ENCODE measurements around the gene GAK. TPM values are rescaled to one million over a fixed set of nuclear protein-coding genes. Genes with fewer than 3 reads are reported as not detected.

Gene GAK
- total and polyA plus RNA-seq, 4 donors, result 27.4 to 69.7 (median 47.0) TPM

DNA sequence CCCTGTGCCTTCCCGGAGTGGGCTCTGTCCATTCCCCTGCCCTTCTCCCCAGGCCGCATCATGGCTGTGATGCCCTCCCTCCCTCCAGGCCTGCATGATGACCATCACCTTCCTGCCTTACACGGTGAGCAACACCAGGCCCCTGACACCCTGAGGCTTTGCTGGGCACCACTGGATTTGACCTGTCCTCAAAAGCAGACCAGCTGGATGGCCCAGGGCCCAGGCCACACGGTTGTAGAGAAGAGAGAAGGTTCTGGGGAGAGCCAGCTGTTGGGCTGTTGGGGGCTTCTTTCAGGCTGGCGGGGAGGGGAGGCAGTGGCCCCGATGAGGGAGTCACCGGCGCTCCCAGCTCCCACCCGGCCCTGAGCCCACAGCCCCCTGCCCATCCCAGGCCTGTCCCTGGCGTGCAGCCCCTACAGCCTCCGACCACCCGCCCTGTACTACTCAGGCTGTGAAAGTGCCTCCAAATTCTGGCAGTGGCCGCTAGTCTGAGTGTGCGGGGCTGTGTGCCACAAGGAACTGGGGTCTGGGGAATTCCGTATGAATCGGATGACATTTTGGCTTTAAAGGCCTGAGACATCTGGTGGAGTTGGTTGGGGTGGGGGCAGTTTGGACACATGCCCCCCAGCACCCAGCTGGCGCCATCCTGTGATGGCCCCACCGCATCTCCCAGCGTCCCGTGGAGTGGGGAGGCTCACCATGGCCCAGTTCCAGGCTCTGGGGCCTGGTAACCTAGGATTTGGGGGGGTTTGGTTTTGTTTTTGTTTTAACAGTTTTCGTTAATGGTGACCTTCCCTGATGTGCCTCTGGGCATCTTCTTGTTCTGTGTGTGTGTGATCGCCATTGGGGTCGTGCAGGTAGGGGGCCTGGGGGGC is 19.7 kb upstream of the GAK start:
- Histone ChIP-seq H3K4me1 (ENCODE audit: control insufficient read depth in 4 of 4, insufficient read depth in 4 of 4, low read length in 3 of 4) (no peaks in the 10 kb centered on the region), H3K4me3 (ENCODE audit: low read depth in 1 of 3, low read length in 3 of 3) (no peak overlapping the region), H3K9me3 (ENCODE audit: control insufficient read depth in 4 of 4, low read length in 3 of 4) (no peaks in the 10 kb centered on the region), H3K27me3 (ENCODE audit: control insufficient read depth in 4 of 4, insufficient read depth in 4 of 4, low read length in 3 of 4) (no peaks in the 10 kb centered on the region), H3K27ac (ENCODE audit: low read depth in 1 of 2, low read length in 2 of 2) (no peak overlapping the region), H3K36me3 (ENCODE audit: control insufficient read depth in 4 of 4, insufficient read depth in 3 of 4, low read depth in 1 of 4, low read length in 3 of 4) (peaks cover 0 to 21% (median 4%) of the 10 kb centered on the region in 4 donors), H3K9ac (ENCODE audit: low read depth in 1 of 2, low read length in 2 of 2) (no peak overlapping the region)
- no peak for DNase-seq (ENCODE audit: low spot score)
- 93% methylated on average over 23 of the region's 23 CpGs for WGBS
- TF ChIP-seq, protein P1, sequence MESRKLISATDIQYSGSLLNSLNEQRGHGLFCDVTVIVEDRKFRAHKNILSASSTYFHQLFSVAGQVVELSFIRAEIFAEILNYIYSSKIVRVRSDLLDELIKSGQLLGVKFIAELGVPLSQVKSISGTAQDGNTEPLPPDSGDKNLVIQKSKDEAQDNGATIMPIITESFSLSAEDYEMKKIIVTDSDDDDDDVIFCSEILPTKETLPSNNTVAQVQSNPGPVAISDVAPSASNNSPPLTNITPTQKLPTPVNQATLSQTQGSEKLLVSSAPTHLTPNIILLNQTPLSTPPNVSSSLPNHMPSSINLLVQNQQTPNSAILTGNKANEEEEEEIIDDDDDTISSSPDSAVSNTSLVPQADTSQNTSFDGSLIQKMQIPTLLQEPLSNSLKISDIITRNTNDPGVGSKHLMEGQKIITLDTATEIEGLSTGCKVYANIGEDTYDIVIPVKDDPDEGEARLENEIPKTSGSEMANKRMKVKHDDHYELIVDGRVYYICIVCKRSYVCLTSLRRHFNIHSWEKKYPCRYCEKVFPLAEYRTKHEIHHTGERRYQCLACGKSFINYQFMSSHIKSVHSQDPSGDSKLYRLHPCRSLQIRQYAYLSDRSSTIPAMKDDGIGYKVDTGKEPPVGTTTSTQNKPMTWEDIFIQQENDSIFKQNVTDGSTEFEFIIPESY (IDR thresholded peaks at IDR 0.05), result no peak
- no peak for TF ChIP-seq TAF1 (conservative IDR thresholded peaks at IDR 0.05)
- no peak for TF ChIP-seq EGR1 (IDR thresholded peaks at IDR 0.05; ENCODE audit: low read depth in 2 of 2)
- TF ChIP-seq NR2F2 (IDR thresholded peaks at IDR 0.05), result no peak
- no peak for TF ChIP-seq FOXA1 (IDR thresholded peaks at IDR 0.05)
- TF ChIP-seq RXRA (IDR thresholded peaks at IDR 0.05), result no peak

DNA sequence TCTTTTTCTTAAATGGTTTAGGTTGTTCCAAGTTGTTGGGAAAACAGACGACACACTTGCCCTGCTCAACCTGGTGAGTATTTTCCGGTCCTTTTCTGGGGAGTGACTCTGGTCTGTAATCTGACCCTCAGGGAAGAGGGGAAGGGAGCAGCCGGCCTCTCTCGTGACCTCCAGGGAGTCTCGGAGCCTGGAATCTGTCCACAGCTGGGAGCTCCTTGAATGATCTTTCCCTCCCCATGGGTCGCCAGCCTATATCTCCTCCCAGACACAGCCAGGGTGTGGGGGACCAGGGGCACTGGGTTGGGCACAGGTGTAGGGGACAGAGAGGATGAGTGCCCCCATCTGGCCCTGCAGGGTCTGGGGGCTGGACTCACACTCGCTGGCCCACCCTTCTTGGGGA is 19.1 kb upstream of the GAK start:
- 93% methylated on average over 7 of the region's 7 CpGs for WGBS
- Histone ChIP-seq H3K27me3 (ENCODE audit: control insufficient read depth in 4 of 4, insufficient read depth in 4 of 4, low read length in 3 of 4) (no peaks in the 10 kb centered on the region), H3K4me3 (ENCODE audit: low read depth in 1 of 3, low read length in 3 of 3) (no peak overlapping the region), H3K27ac (ENCODE audit: low read depth in 1 of 2, low read length in 2 of 2) (no peak overlapping the region), H3K36me3 (ENCODE audit: control insufficient read depth in 4 of 4, insufficient read depth in 3 of 4, low read depth in 1 of 4, low read length in 3 of 4) (peaks cover 0 to 21% (median 4%) of the 10 kb centered on the region in 4 donors), H3K9me3 (ENCODE audit: control insufficient read depth in 4 of 4, low read length in 3 of 4) (no peaks in the 10 kb centered on the region), H3K4me1 (ENCODE audit: control insufficient read depth in 4 of 4, insufficient read depth in 4 of 4, low read length in 3 of 4) (no peaks in the 10 kb centered on the region), H3K9ac (ENCODE audit: low read depth in 1 of 2, low read length in 2 of 2) (no peak overlapping the region)
- TF ChIP-seq, protein P2, sequence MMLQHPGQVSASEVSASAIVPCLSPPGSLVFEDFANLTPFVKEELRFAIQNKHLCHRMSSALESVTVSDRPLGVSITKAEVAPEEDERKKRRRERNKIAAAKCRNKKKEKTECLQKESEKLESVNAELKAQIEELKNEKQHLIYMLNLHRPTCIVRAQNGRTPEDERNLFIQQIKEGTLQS (IDR thresholded peaks at IDR 0.05), result no peak
- TF ChIP-seq SP1 (IDR thresholded peaks at IDR 0.05), result no peak
- no peak for TF ChIP-seq FOXA2 (IDR thresholded peaks at IDR 0.05)
- no peak for TF ChIP-seq RXRA (IDR thresholded peaks at IDR 0.05)
- TF ChIP-seq, protein P3, sequence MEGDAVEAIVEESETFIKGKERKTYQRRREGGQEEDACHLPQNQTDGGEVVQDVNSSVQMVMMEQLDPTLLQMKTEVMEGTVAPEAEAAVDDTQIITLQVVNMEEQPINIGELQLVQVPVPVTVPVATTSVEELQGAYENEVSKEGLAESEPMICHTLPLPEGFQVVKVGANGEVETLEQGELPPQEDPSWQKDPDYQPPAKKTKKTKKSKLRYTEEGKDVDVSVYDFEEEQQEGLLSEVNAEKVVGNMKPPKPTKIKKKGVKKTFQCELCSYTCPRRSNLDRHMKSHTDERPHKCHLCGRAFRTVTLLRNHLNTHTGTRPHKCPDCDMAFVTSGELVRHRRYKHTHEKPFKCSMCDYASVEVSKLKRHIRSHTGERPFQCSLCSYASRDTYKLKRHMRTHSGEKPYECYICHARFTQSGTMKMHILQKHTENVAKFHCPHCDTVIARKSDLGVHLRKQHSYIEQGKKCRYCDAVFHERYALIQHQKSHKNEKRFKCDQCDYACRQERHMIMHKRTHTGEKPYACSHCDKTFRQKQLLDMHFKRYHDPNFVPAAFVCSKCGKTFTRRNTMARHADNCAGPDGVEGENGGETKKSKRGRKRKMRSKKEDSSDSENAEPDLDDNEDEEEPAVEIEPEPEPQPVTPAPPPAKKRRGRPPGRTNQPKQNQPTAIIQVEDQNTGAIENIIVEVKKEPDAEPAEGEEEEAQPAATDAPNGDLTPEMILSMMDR (IDR thresholded peaks at IDR 0.05; ENCODE audit: low read depth, low read length, missing input control), result no peak
- DNase-seq (ENCODE audit: low spot score), result no peak

DNA sequence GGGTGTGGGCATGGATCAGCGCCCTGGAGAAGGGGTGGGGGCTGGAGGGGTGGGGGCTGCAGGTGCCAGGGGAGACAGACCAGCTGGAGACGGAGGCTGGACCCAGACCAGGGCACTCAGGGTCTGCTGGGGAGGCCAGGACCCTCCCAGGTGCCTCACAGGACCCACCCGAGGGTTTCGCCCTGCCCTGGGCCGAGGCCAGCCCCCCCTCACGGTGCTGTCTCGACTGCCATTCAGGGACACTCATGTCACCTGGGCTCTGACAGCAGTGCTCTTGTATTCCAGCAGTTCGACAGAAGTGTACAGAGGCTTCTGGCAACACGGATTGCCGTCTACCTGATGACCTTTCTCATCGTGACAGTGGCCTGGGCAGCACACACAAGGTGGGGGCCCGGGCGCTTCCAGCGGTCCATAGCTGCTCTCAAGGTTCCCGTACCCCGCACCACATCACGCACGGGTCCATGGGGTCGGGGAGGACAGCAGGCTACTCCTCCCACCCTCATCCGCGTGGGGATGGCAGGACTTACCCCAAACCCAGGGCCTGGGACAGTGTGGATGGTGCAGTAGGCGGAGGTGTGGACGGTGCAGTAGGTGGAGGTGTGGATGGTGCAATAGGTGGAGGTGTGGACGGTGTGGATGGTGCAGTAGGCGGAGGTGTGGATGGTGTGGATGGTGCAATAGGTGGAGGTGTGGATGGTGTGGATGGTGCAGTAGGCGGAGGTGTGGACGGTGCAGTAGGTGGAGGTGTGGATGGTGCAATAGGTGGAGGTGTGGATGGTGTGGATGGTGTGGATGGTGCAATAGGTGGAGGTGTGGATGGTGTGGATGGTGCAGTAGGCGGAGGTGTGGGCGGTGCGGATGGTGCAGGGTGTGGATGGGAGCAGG is 18.3 kb upstream of the GAK start:
- no peaks in the 10 kb centered on the region for H3K9me3 ChIP-seq (ENCODE audit: control insufficient read depth in 4 of 4, low read length in 3 of 4)
- DNase-seq (ENCODE audit: low spot score), result no peak

More for the DNA sequence above, 18.3 kb upstream of the GAK start:
- no peaks in the 10 kb centered on the region for H3K4me1 ChIP-seq (ENCODE audit: control insufficient read depth in 4 of 4, insufficient read depth in 4 of 4, low read length in 3 of 4)
- WGBS, result 95% methylated on average over 30 of the region's 30 CpGs
- no peak overlapping the region for H3K4me3 ChIP-seq (ENCODE audit: low read depth in 1 of 3, low read length in 3 of 3)
- no peaks in the 10 kb centered on the region for H3K27me3 ChIP-seq (ENCODE audit: control insufficient read depth in 4 of 4, insufficient read depth in 4 of 4, low read length in 3 of 4)
- H3K27ac ChIP-seq (ENCODE audit: low read depth in 1 of 2, low read length in 2 of 2), result no peak overlapping the region
- peaks cover 0 to 17% (median 4%) of the 10 kb centered on the region in 4 donors for H3K36me3 ChIP-seq (ENCODE audit: control insufficient read depth in 4 of 4, insufficient read depth in 3 of 4, low read depth in 1 of 4, low read length in 3 of 4)
- no peak overlapping the region for H3K9ac ChIP-seq (ENCODE audit: low read depth in 1 of 2, low read length in 2 of 2)
- TF ChIP-seq SP1 (IDR thresholded peaks at IDR 0.05) (no peak), HNF4A (conservative IDR thresholded peaks at IDR 0.05) (no peak)
